Measurements from ENCODE around the gene NOL4L. TPM values are rescaled to one million over a fixed set of nuclear protein-coding genes. Genes with fewer than 3 reads are reported as not detected.
"Not testable (repeated sequence)": the region's sequence is repeated elsewhere in the genome, so short reads cannot be mapped to it uniquely, and the experiment has no call there.

Gene NOL4L
- polyA plus RNA-seq, 3 donors, result 54.3 to 63.2 (median 61.8) TPM

GRCh38 chr20:32432277-32432676 lies 152.9 kb downstream of the NOL4L start:
- no peak for DNase-seq

- DNase-seq, result no peak
Measured at GRCh38 chr20:32431457-32431856, 153.7 kb downstream of the NOL4L start.

- DNase-seq, result no peak
Measured at GRCh38 chr20:32429745-32430360, 155.3 kb downstream of the NOL4L start.

- no peak for DNase-seq
Measured at GRCh38 chr20:32429343-32429742, 155.8 kb downstream of the NOL4L start.

GRCh38 chr20:32427996-32428395 lies 157.1 kb downstream of the NOL4L start:
- no peak for DNase-seq

GRCh38 chr20:32421290-32421689 lies 163.8 kb downstream of the NOL4L start:
- no peak for DNase-seq

GRCh38 chr20:32418376-32418775 lies 166.8 kb downstream of the NOL4L start:
- no peak for DNase-seq

GRCh38 chr20:32416206-32416605 lies 168.9 kb downstream of the NOL4L start:
- DNase-seq, result no peak

GRCh38 chr20:32415494-32415893 lies 169.6 kb downstream of the NOL4L start:
- no peak for DNase-seq

- DNase-seq, result no peak
Measured at GRCh38 chr20:32411955-32412706, 173.0 kb downstream of the NOL4L start.

GRCh38 chr20:32407131-32407750 lies 177.9 kb downstream of the NOL4L start:
- not testable (repeated sequence) for DNase-seq

GRCh38 chr20:32406701-32407100 lies 178.4 kb downstream of the NOL4L start:
- no peak for DNase-seq

GRCh38 chr20:32404017-32404416 lies 181.1 kb downstream of the NOL4L start:
- DNase-seq, result no peak

GRCh38 chr20:32400476-32400875 lies 184.7 kb downstream of the NOL4L start:
- no peak for DNase-seq

- no peak for DNase-seq
Measured at GRCh38 chr20:32397567-32398084, 187.5 kb downstream of the NOL4L start.

GRCh38 chr20:32396646-32397160 lies 188.4 kb downstream of the NOL4L start:
- no peak for DNase-seq

- no peak for DNase-seq
Measured at GRCh38 chr20:32395066-32395465, 190.1 kb downstream of the NOL4L start.

Other genes with a start within 250 kb of the NOL4L start
- gene ASXL1, start 227.0 kb downstream of the NOL4L start, polyA plus RNA-seq (ENCODE audit: insufficient read length in 3 of 3), result 10 to 100 TPM; 55.7 to 79.7 (median 74.6) TPM
- gene C20orf203, start 88.6 kb upstream of the NOL4L start, polyA plus RNA-seq (ENCODE audit: insufficient read length in 3 of 3), result under 1 TPM; 0.10 to 0.51 (median 0.33) TPM
- gene COMMD7, start 158.1 kb upstream of the NOL4L start, polyA plus RNA-seq (ENCODE audit: insufficient read length in 3 of 3), result 10 to 100 TPM; 67.5 to 72.5 (median 71.9) TPM
- gene DNMT3B, start 177.1 kb upstream of the NOL4L start, polyA plus RNA-seq (ENCODE audit: insufficient read length in 3 of 3), result 1 to 10 TPM; 7.8 to 9.9 (median 8.6) TPM
- gene MAPRE1, start 234.6 kb upstream of the NOL4L start, polyA plus RNA-seq (ENCODE audit: insufficient read length in 3 of 3), result 100 to 1,000 TPM; 101 to 109 (median 106) TPM

All from renal pelvis (tissue), 4 donors.